Measurements from ENCODE around the gene SHC3. TPM values are rescaled to one million over a fixed set of nuclear protein-coding genes. Genes with fewer than 3 reads are reported as not detected.
A peak's percentile ranks its signal among the peaks of the same experiment; 100 is the strongest.

SHC3 gene
- total RNA-seq, 1 donor from 2014 or later, result 0.83 TPM

GRCh38 chr9:88993871-88994460, 184.7 kb downstream of the SHC3 start:
- H3K4me3 Mint-ChIP-seq (ENCODE audit: unreplicated experiment), result peak overlapping the region; percentile 25
- TF ChIP-seq CTCF (IDR thresholded peaks at IDR 0.05; ENCODE audit: partially characterized antibody, unreplicated experiment), result no peak
- peaks cover 7% of the 10 kb centered on the region for H3K27me3 Mint-ChIP-seq (ENCODE audit: unreplicated experiment)
- H3K9me3 Mint-ChIP-seq (ENCODE audit: unreplicated experiment), result peaks cover 5% of the 10 kb centered on the region
- H3K36me3 Mint-ChIP-seq (ENCODE audit: unreplicated experiment), result no peaks in the 10 kb centered on the region
- no peak for DNase-seq
- no peak overlapping the region for H3K27ac Mint-ChIP-seq (ENCODE audit: unreplicated experiment)
- H3K4me1 Mint-ChIP-seq (ENCODE audit: low read depth, unreplicated experiment), result no peaks in the 10 kb centered on the region

- Mint-ChIP-seq H3K4me1 (ENCODE audit: low read depth, unreplicated experiment) (no peaks in the 10 kb centered on the region), H3K27me3 (ENCODE audit: unreplicated experiment) (peaks cover 7% of the 10 kb centered on the region), H3K9me3 (ENCODE audit: unreplicated experiment) (peaks cover 5% of the 10 kb centered on the region), H3K4me3 (ENCODE audit: unreplicated experiment) (no peak overlapping the region), H3K36me3 (ENCODE audit: unreplicated experiment) (no peaks in the 10 kb centered on the region), H3K27ac (ENCODE audit: unreplicated experiment) (no peak overlapping the region)
- no peak for TF ChIP-seq CTCF (IDR thresholded peaks at IDR 0.05; ENCODE audit: partially characterized antibody, unreplicated experiment)
- no peak for DNase-seq
Observed at GRCh38 chr9:88993327-88993726, 185.3 kb downstream of the SHC3 start.

- H3K4me3 Mint-ChIP-seq (ENCODE audit: unreplicated experiment), result peak overlapping the region; percentile 84
- no peak for TF ChIP-seq CTCF (IDR thresholded peaks at IDR 0.05; ENCODE audit: partially characterized antibody, unreplicated experiment)
- H3K36me3 Mint-ChIP-seq (ENCODE audit: unreplicated experiment), result no peaks in the 10 kb centered on the region
- peaks cover 7% of the 10 kb centered on the region for H3K27me3 Mint-ChIP-seq (ENCODE audit: unreplicated experiment)
- H3K4me1 Mint-ChIP-seq (ENCODE audit: low read depth, unreplicated experiment), result no peaks in the 10 kb centered on the region
- DNase-seq, result no peak
- peaks cover 5% of the 10 kb centered on the region for H3K9me3 Mint-ChIP-seq (ENCODE audit: unreplicated experiment)
- H3K27ac Mint-ChIP-seq (ENCODE audit: unreplicated experiment), result peak overlapping the region; percentile 11
Observed at GRCh38 chr9:88992556-88992955, 186.1 kb downstream of the SHC3 start.

- Mint-ChIP-seq H3K4me3 (ENCODE audit: unreplicated experiment) (peak within 1 kb of the TSS; percentile 84), H3K4me1 (ENCODE audit: low read depth, unreplicated experiment) (no peaks in the 10 kb centered on the region), H3K36me3 (ENCODE audit: unreplicated experiment) (no peaks in the 10 kb centered on the region), H3K9me3 (ENCODE audit: unreplicated experiment) (peaks cover 5% of the 10 kb centered on the region), H3K27ac (ENCODE audit: unreplicated experiment) (no peak within 1 kb of the TSS), H3K27me3 (ENCODE audit: unreplicated experiment) (peaks cover 4% of the 10 kb centered on the region)
- no peak for TF ChIP-seq CTCF (IDR thresholded peaks at IDR 0.05; ENCODE audit: partially characterized antibody, unreplicated experiment)
- peak; percentile 64 for DNase-seq
Observed at GRCh38 chr9:88991066-88992034, 187.3 kb downstream of the SHC3 start, which contains the start of gene S1PR3. TSS of gene S1PR3 (plus strand) at chr9:88991468. CDS start at chr9:89001201, 9,733 bp downstream.

- Mint-ChIP-seq H3K36me3 (ENCODE audit: unreplicated experiment) (no peaks in the 10 kb centered on the region), H3K9me3 (ENCODE audit: unreplicated experiment) (peaks cover 5% of the 10 kb centered on the region), H3K27me3 (ENCODE audit: unreplicated experiment) (peaks cover 4% of the 10 kb centered on the region), H3K27ac (ENCODE audit: unreplicated experiment) (no peak overlapping the region), H3K4me3 (ENCODE audit: unreplicated experiment) (peak overlapping the region; percentile 71), H3K4me1 (ENCODE audit: low read depth, unreplicated experiment) (no peaks in the 10 kb centered on the region)
- DNase-seq, result peak; percentile 59
- TF ChIP-seq CTCF (IDR thresholded peaks at IDR 0.05; ENCODE audit: partially characterized antibody, unreplicated experiment), result no peak
Observed at GRCh38 chr9:88990729-88991065, 187.9 kb downstream of the SHC3 start.

Data from glutamatergic neuron (in vitro differentiated cells).